Measurements from ENCODE around the gene PCSK6. TPM values are rescaled to one million over a fixed set of nuclear protein-coding genes. Genes with fewer than 3 reads are reported as not detected.
"Not testable (repeated sequence)": the region's sequence is repeated elsewhere in the genome, so short reads cannot be mapped to it uniquely, and the experiment has no call there.

The PCSK6 gene
- total RNA-seq, 3 donors from 2014 or later (not counting 1 experiment from before 2014, with no cell fraction given), result 1.5 to 2.4 (median 2.4) TPM

DNA sequence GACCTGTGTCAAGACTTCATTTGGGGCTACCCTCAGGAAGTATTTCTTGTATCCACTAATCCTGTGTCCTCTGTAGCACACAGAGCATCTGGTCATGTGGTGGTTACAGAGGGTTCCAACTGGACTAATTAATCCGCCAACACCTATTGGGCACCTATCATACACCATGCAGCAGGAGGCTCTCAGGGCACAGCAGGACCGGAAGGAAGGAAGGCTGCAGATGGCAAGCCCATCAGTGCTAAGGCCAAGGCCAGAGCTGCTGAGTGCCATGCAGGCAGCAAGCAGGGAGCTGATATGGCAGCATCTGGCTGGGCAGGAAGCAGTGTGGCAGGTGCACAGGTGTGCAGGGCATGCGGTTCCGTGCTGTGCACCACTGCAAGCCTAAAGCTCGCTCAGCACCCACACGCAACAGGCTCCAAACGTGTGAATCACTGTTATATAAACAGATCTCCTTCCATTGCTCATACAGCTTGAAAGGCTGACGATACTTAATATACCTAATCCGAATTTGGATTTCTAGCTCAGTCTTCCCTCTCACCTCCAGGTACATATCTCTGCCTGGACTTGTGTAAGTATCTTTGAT, 130.1 kb downstream of the PCSK6 start:
- TF ChIP-seq, protein P1, sequence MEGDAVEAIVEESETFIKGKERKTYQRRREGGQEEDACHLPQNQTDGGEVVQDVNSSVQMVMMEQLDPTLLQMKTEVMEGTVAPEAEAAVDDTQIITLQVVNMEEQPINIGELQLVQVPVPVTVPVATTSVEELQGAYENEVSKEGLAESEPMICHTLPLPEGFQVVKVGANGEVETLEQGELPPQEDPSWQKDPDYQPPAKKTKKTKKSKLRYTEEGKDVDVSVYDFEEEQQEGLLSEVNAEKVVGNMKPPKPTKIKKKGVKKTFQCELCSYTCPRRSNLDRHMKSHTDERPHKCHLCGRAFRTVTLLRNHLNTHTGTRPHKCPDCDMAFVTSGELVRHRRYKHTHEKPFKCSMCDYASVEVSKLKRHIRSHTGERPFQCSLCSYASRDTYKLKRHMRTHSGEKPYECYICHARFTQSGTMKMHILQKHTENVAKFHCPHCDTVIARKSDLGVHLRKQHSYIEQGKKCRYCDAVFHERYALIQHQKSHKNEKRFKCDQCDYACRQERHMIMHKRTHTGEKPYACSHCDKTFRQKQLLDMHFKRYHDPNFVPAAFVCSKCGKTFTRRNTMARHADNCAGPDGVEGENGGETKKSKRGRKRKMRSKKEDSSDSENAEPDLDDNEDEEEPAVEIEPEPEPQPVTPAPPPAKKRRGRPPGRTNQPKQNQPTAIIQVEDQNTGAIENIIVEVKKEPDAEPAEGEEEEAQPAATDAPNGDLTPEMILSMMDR (IDR thresholded peaks at IDR 0.05), result no peak
- H3K27ac Mint-ChIP-seq, result no peak overlapping the region
- no peak overlapping the region for H3K4me3 Mint-ChIP-seq
- intact Hi-C loops (cut with micrococcal nuclease), result no loop called here
- H3K4me1 ChIP-seq (ENCODE audit: control insufficient read depth, insufficient read depth, low read length), result no peaks in the 10 kb centered on the region
- H3K4me3 ChIP-seq (ENCODE audit: low read length), result no peak overlapping the region
- H3K4me1 Mint-ChIP-seq, result peaks cover 6 to 9% of the 10 kb centered on the region in 2 donors
- H3K27me3 Mint-ChIP-seq (ENCODE audit: low read depth in 2 of 2), result peaks cover 0 to 14% of the 10 kb centered on the region in 2 donors
- ATAC-seq, result peak in 1 of 3 donors; percentile 12
- H3K36me3 ChIP-seq (ENCODE audit: control insufficient read depth, insufficient read depth, low read length), result no peaks in the 10 kb centered on the region
- H3K27ac ChIP-seq (ENCODE audit: low read length), result no peak overlapping the region
- no peaks in the 10 kb centered on the region for H3K36me3 Mint-ChIP-seq
- no peaks in the 10 kb centered on the region for H3K9me3 Mint-ChIP-seq
- no peaks in the 10 kb centered on the region for H3K9me3 ChIP-seq (ENCODE audit: control insufficient read depth, insufficient read depth, low read length)
- no peak for DNase-seq
- H3K27me3 ChIP-seq (ENCODE audit: control insufficient read depth, insufficient read depth, low read length), result no peaks in the 10 kb centered on the region
- WGBS (ENCODE audit: insufficient coverage), result 84% methylated on average over 9 of the region's 9 CpGs

DNA sequence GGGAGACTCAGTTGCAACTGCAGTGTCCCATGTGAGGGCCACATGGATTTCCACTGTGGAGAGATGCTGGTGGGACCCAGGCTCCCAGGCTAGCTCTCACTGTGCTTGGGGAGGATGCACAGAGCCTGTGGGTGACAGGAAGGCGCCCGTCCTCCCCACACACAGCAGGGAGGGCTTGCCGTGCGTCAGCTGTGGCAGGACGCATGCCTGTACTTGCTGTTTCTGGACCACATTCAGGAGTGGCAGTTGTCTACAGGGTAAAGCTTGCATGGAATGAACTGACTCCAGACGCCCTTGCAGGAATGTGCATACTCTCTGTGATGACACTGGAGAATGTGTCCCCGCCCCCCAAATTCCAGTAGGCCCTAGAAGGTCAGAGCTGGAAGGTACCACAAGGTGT, 130.6 kb downstream of the PCSK6 start:
- H3K36me3 ChIP-seq (ENCODE audit: control insufficient read depth, insufficient read depth, low read length), result no peaks in the 10 kb centered on the region
- Mint-ChIP-seq H3K9me3 (no peaks in the 10 kb centered on the region), H3K4me3 (no peak overlapping the region), H3K36me3 (no peaks in the 10 kb centered on the region), H3K27me3 (ENCODE audit: low read depth in 2 of 2) (peaks cover 0 to 14% of the 10 kb centered on the region in 2 donors), H3K27ac (no peak overlapping the region), H3K4me1 (peaks cover 6 to 9% of the 10 kb centered on the region in 2 donors)
- DNase-seq, result no peak
- intact Hi-C loops (cut with micrococcal nuclease), result no loop called here
- WGBS (ENCODE audit: insufficient coverage), result 79% methylated on average over 7 of the region's 7 CpGs
- no peaks in the 10 kb centered on the region for H3K27me3 ChIP-seq (ENCODE audit: control insufficient read depth, insufficient read depth, low read length)
- H3K4me3 ChIP-seq (ENCODE audit: low read length), result no peak overlapping the region
- TF ChIP-seq, protein P1 (IDR thresholded peaks at IDR 0.05), result no peak
- H3K4me1 ChIP-seq (ENCODE audit: control insufficient read depth, insufficient read depth, low read length), result no peaks in the 10 kb centered on the region
- no peaks in the 10 kb centered on the region for H3K9me3 ChIP-seq (ENCODE audit: control insufficient read depth, insufficient read depth, low read length)
- ATAC-seq, result no peak
- H3K27ac ChIP-seq (ENCODE audit: low read length), result no peak overlapping the region

DNA sequence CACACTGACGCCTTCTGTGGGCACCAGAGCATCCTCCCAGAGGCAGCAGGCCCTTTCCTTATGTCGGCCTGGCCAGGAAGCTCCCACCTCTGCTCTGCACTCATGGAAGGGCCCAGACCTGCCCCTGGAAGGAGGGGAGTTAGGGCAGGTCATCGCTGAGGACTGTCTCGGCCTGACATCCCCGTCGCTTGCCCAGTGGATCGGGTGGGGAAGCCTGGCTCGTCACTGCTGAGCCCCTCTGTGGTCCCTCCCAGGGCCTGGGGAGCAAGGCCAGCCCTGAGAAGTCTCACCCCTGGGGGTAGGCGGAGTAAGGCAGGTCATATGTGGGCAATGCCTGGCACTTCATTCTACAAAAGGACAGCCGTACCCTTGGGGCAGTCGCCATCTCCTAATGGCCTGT, 131.6 kb downstream of the PCSK6 start:
- TF ChIP-seq, protein P1 (IDR thresholded peaks at IDR 0.05), result no peak
- H3K4me3 Mint-ChIP-seq, result no peak overlapping the region
- H3K4me3 ChIP-seq (ENCODE audit: low read length), result no peak overlapping the region
- ATAC-seq (no peak), DNase-seq (no peak)
- H3K27me3 ChIP-seq (ENCODE audit: control insufficient read depth, insufficient read depth, low read length), result no peaks in the 10 kb centered on the region
- no peaks in the 10 kb centered on the region for H3K9me3 Mint-ChIP-seq
- intact Hi-C loops (cut with micrococcal nuclease), result no loop called here
- no peaks in the 10 kb centered on the region for H3K36me3 Mint-ChIP-seq
- H3K9me3 ChIP-seq (ENCODE audit: control insufficient read depth, insufficient read depth, low read length), result no peaks in the 10 kb centered on the region
- no peak overlapping the region for H3K27ac ChIP-seq (ENCODE audit: low read length)
- no peak overlapping the region for H3K27ac Mint-ChIP-seq
- H3K36me3 ChIP-seq (ENCODE audit: control insufficient read depth, insufficient read depth, low read length), result no peaks in the 10 kb centered on the region
- peaks cover 6 to 9% of the 10 kb centered on the region in 2 donors for H3K4me1 Mint-ChIP-seq
- no peaks in the 10 kb centered on the region for H3K4me1 ChIP-seq (ENCODE audit: control insufficient read depth, insufficient read depth, low read length)
- WGBS (ENCODE audit: insufficient coverage), result 93% methylated on average over 11 of the region's 11 CpGs
- peaks cover 0 to 13% of the 10 kb centered on the region in 2 donors for H3K27me3 Mint-ChIP-seq (ENCODE audit: low read depth in 2 of 2)

DNA sequence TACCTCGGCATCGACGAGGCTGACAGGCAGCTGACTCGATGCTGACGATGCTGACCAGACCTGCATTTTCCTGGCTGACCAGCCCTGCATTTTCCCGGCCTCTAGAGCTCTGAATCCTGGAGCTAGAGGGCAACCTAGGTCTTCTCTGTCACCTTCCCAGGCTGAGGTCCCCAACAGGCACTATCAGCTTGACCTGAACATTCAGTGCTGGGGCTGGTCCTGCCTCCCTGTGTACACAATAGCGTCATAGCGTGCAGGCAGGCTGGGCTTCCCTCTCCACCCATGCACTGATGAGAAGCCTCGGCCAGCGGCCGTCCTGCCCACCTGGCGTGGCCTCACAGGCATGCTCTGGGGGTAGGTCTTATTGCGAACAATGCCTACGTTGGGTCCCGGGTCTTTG, 132.2 kb downstream of the PCSK6 start:
- peaks cover 0 to 12% of the 10 kb centered on the region in 2 donors for H3K27me3 Mint-ChIP-seq (ENCODE audit: low read depth in 2 of 2)
- H3K4me1 Mint-ChIP-seq, result peaks cover 6 to 9% of the 10 kb centered on the region in 2 donors
- H3K36me3 ChIP-seq (ENCODE audit: control insufficient read depth, insufficient read depth, low read length), result no peaks in the 10 kb centered on the region

DNA sequence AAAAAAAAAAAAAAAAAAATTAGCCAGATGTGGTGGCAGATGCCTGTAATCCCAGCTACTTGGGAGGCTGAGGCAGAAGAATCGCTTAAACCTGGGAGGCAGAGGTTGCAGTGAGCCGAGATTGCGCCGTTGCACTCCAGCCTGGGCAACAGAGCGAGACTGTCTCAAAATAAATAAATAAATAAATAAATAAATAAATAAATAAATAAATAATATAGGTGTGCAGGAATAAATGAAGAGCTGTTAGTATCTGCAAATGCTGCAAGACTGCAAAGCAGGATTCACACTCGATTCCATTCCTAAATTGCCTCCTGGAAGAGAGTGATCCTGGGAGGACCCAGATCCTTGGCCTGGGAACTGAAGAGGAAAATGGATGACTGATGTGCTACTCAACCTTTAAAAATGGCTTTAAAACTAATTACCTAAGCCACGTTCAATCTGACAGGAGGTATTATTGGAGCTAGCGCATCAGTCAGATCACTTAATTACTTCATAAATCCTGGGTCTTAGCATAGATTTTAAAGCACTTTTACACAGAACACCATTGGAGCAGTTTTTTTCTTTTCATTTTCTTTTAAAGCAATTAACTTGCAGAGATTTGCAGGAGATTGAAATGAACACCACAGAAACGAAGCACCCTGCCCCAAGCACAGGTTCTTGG, 132.9 kb downstream of the PCSK6 start:
- H3K27me3 Mint-ChIP-seq (ENCODE audit: low read depth in 2 of 2); H3K9me3 ChIP-seq (ENCODE audit: control insufficient read depth, insufficient read depth, low read length); H3K27ac Mint-ChIP-seq; H3K4me1 Mint-ChIP-seq; H3K4me3 Mint-ChIP-seq; H3K9me3 Mint-ChIP-seq; H3K27ac ChIP-seq (ENCODE audit: low read length); intact Hi-C loops (cut with micrococcal nuclease); H3K27me3 ChIP-seq (ENCODE audit: control insufficient read depth, insufficient read depth, low read length); DNase-seq; ATAC-seq; H3K36me3 Mint-ChIP-seq; H3K4me1 ChIP-seq (ENCODE audit: control insufficient read depth, insufficient read depth, low read length); H3K36me3 ChIP-seq (ENCODE audit: control insufficient read depth, insufficient read depth, low read length); H3K4me3 ChIP-seq (ENCODE audit: low read length): not testable (repeated sequence)
- WGBS (ENCODE audit: insufficient coverage), result 88% methylated on average over 6 of the region's 9 CpGs

More for the DNA sequence above, 132.2 kb downstream of the PCSK6 start:
- DNase-seq, result no peak
- no peak for ATAC-seq
- Mint-ChIP-seq H3K4me3 (no peak overlapping the region), H3K27ac (no peak overlapping the region), H3K9me3 (no peaks in the 10 kb centered on the region), H3K36me3 (no peaks in the 10 kb centered on the region)
- H3K27ac ChIP-seq (ENCODE audit: low read length), result no peak overlapping the region
- no peak overlapping the region for H3K4me3 ChIP-seq (ENCODE audit: low read length)
- no peaks in the 10 kb centered on the region for H3K9me3 ChIP-seq (ENCODE audit: control insufficient read depth, insufficient read depth, low read length)
- no peaks in the 10 kb centered on the region for H3K4me1 ChIP-seq (ENCODE audit: control insufficient read depth, insufficient read depth, low read length)
- no peaks in the 10 kb centered on the region for H3K27me3 ChIP-seq (ENCODE audit: control insufficient read depth, insufficient read depth, low read length)
- intact Hi-C loops (cut with micrococcal nuclease), result no loop called here
- 90% methylated on average over 15 of the region's 15 CpGs for WGBS (ENCODE audit: insufficient coverage)
- TF ChIP-seq, protein P1 (IDR thresholded peaks at IDR 0.05), result no peak
